Thyroid gland (tissue), 4 donors: ENCODE measurements around the gene IFIT1.

ENCODE experiments used
- POLR2A ChIP-seq, 2 donors: fragments of 450-650 bp; IDR thresholded peaks; one replicate each; pipeline ENCODE4 v1.6.1; 2017; ENCODE audit warnings: antibody characterized with exemption in 2 of 2, mild to moderate bottlenecking in 2 of 2, moderate library complexity in 1 of 2
- TF ChIP-seq, protein P1 (sequence below), 6 experiments: fragments of 200-600 bp in 3 of 6; fragments of 450-650 bp in 3 of 6; sonication (generic) in 3 of 6; IDR thresholded peaks; one replicate each; pipeline ENCODE4 v1.5.1; 2016 to 2019; ENCODE audit warnings: antibody characterized with exemption in 6 of 6, mild to moderate bottlenecking in 2 of 6, inconsistent platforms in 1 of 6, moderate library complexity in 1 of 6

DNA sequence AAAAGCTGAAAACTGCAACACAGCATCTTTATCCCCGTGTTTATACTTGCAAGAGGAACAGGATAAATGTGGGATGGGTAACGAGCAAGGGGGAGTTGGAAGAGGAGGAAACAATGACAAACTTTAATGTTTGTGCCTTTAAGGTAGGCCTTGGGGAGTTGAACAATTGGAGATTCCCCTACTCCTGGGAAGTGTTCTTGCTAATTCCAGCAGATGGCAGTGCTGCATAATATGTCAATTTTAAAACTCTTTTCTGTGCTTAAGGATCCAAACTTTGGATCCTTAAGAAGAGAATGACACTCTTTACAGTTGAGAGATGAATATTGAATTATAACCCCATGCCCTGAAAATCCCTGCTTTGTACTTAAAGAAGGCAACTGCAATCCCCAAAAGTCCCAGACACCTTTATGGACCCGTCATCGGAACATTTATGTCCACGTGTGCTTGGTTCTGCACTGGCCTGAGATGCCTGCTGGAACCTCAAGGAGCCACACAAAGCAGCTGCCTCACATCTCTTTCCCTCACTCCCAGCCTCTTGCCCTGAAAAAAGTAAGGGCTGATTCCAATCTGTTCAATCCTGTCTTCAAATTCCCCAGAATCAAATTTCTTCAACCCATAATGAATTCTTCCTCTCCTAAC lies 33.9 kb downstream of the IFIT1 start:
- TF ChIP-seq, protein P1, sequence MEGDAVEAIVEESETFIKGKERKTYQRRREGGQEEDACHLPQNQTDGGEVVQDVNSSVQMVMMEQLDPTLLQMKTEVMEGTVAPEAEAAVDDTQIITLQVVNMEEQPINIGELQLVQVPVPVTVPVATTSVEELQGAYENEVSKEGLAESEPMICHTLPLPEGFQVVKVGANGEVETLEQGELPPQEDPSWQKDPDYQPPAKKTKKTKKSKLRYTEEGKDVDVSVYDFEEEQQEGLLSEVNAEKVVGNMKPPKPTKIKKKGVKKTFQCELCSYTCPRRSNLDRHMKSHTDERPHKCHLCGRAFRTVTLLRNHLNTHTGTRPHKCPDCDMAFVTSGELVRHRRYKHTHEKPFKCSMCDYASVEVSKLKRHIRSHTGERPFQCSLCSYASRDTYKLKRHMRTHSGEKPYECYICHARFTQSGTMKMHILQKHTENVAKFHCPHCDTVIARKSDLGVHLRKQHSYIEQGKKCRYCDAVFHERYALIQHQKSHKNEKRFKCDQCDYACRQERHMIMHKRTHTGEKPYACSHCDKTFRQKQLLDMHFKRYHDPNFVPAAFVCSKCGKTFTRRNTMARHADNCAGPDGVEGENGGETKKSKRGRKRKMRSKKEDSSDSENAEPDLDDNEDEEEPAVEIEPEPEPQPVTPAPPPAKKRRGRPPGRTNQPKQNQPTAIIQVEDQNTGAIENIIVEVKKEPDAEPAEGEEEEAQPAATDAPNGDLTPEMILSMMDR (IDR thresholded peaks at IDR 0.05): peak; percentile 46 to 91 (median 84)
- TF ChIP-seq POLR2A (IDR thresholded peaks at IDR 0.05): no peak
